ENCODE data around the gene LRRC15.

Gene LRRC15

GRCh38 chr3:194318511-194319161, 50.9 kb downstream of the LRRC15 start:
- DNase-seq (ENCODE audit: low read depth in 2 of 2), result no peak

- no peak for DNase-seq (ENCODE audit: low read depth in 2 of 2)
These were observed 52.6 kb downstream of the LRRC15 start for GRCh38 chr3:194316918-194317317.

- DNase-seq (ENCODE audit: low read depth in 2 of 2), result no peak
These were observed 53.6 kb downstream of the LRRC15 start for GRCh38 chr3:194315965-194316361.

GRCh38 chr3:194315088-194315964, 54.2 kb downstream of the LRRC15 start:
- peak; percentile 72 to 81 for DNase-seq (ENCODE audit: low read depth in 2 of 2)

GRCh38 chr3:194314388-194315068, 55.0 kb downstream of the LRRC15 start:
- DNase-seq (ENCODE audit: low read depth in 2 of 2), result no peak

- DNase-seq (ENCODE audit: low read depth in 2 of 2), result no peak
These were observed 55.8 kb downstream of the LRRC15 start for GRCh38 chr3:194313560-194314387.

GRCh38 chr3:194312743-194313281, 56.7 kb downstream of the LRRC15 start:
- no peak for DNase-seq (ENCODE audit: low read depth in 2 of 2)

- no peak for DNase-seq (ENCODE audit: low read depth in 2 of 2)
These were observed 57.3 kb downstream of the LRRC15 start for GRCh38 chr3:194312186-194312742.

- no peak for DNase-seq (ENCODE audit: low read depth in 2 of 2)
These were observed 58.5 kb downstream of the LRRC15 start for GRCh38 chr3:194311000-194311399.

- DNase-seq (ENCODE audit: low read depth in 2 of 2), result no peak
These were observed 59.3 kb downstream of the LRRC15 start for GRCh38 chr3:194310060-194310835.

- DNase-seq (ENCODE audit: low read depth in 2 of 2), result no peak
These were observed 60.7 kb downstream of the LRRC15 start for GRCh38 chr3:194308601-194309449.

- no peak for DNase-seq (ENCODE audit: low read depth in 2 of 2)
These were observed 61.7 kb downstream of the LRRC15 start for GRCh38 chr3:194307849-194308248.

- no peak for DNase-seq (ENCODE audit: low read depth in 2 of 2)
These were observed 62.5 kb downstream of the LRRC15 start for GRCh38 chr3:194306771-194307640.

- no peak for DNase-seq (ENCODE audit: low read depth in 2 of 2)
These were observed 63.3 kb downstream of the LRRC15 start for GRCh38 chr3:194306109-194306686.

GRCh38 chr3:194305356-194306108, 64.0 kb downstream of the LRRC15 start:
- DNase-seq (ENCODE audit: low read depth in 2 of 2), result no peak

Measured in stimulated activated CD8-positive, alpha-beta memory T cell treated with anti-CD3 and anti-CD28 coated beads, Interleukin-2, amount 100 ng/mL, for 48 hours (primary cell).